ENCODE data around the gene WDR27.

The WDR27 gene

DNA sequence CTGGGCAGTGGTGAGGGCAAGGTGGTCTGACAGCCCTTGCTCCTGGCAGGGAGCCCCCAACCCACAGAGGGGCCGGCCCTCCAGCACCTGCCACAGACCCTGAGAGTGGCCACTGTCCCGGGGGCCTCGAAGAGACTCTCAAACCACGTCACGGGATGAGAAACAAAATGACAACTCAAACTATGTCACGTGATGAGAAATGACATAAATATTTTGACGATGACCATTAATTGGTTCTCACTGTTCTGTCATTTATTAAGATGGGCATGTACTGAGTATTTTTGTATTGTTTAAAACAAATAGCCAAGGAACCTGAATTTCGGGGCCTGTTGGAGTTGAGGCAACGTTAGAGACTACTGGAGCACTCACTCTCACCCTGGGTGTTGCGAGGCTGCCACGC is 135.5 kb downstream of the WDR27 start:
- H3K4me1 ChIP-seq (ENCODE audit: control insufficient read depth in 5 of 5, insufficient read depth in 5 of 5, low read length in 5 of 5) = no peaks in the 10 kb centered on the region
- peaks cover 0 to 6% (median 2%) of the 10 kb centered on the region in 5 donors for H3K36me3 ChIP-seq (ENCODE audit: control insufficient read depth in 5 of 5, insufficient read depth in 5 of 5, low read length in 5 of 5)
- H3K9me3 ChIP-seq (ENCODE audit: control insufficient read depth in 5 of 5, low read length in 5 of 5) = peaks cover 0 to 2% (median 0%) of the 10 kb centered on the region in 5 donors
- H3K4me3 ChIP-seq (ENCODE audit: low read depth in 1 of 5, low read length in 5 of 5) = no peak overlapping the region
- H3K9ac ChIP-seq (ENCODE audit: low read length in 5 of 5) = no peak overlapping the region
- no peak overlapping the region for H3K27ac ChIP-seq (ENCODE audit: low read depth, low read length)
- no peaks in the 10 kb centered on the region for H3K27me3 ChIP-seq (ENCODE audit: control insufficient read depth in 5 of 5, insufficient read depth in 4 of 5, low read length in 5 of 5)

DNA sequence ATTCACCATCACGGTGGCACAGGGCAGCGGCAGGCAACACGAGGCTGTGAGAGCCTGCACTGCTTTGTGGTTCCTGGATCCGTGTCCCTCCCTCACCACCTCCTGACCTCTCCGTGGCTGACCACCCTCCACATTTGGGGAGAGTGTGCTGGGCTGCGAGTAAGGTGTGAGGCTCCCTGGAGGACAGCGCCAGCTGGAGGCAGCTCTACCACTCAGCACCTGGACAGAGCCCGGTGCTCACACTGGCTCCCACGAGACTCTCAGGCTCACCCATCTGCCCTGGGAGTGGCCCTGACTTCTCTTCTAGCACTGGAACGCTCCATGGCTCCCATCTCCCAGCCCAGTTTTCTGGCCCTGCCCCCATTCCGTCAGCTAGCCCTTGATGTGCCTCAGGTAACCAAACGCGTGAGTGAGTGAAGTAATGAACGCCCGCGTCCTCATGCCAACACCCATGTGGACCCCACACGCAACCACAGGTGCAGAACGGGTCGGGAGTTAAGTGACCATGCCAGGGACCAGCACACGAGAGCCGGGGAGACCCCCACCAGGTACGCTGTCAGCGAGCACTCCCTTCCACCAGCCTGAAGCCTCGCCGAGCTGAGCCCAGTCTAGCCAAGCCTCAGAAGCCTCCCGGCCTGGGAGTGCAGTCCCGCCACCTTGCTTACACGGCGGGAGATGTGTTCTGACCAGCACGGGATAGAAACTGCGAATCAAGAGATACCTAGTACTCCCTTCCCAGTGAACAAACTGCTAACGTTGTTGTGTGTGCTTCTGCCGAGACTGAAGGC is 137.2 kb downstream of the WDR27 start:
- H3K9me3 ChIP-seq (ENCODE audit: control insufficient read depth in 5 of 5, low read length in 5 of 5) = peaks cover 0 to 2% (median 0%) of the 10 kb centered on the region in 5 donors
- no peak overlapping the region for H3K4me3 ChIP-seq (ENCODE audit: low read depth in 1 of 5, low read length in 5 of 5)
- H3K27ac ChIP-seq (ENCODE audit: low read depth, low read length) = no peak overlapping the region
- peaks cover 0 to 2% (median under 1%) of the 10 kb centered on the region in 5 donors for H3K36me3 ChIP-seq (ENCODE audit: control insufficient read depth in 5 of 5, insufficient read depth in 5 of 5, low read length in 5 of 5)
- H3K27me3 ChIP-seq (ENCODE audit: control insufficient read depth in 5 of 5, insufficient read depth in 4 of 5, low read length in 5 of 5) = no peaks in the 10 kb centered on the region
- no peak overlapping the region for H3K9ac ChIP-seq (ENCODE audit: low read length in 5 of 5)
- H3K4me1 ChIP-seq (ENCODE audit: control insufficient read depth in 5 of 5, insufficient read depth in 5 of 5, low read length in 5 of 5) = no peaks in the 10 kb centered on the region

DNA sequence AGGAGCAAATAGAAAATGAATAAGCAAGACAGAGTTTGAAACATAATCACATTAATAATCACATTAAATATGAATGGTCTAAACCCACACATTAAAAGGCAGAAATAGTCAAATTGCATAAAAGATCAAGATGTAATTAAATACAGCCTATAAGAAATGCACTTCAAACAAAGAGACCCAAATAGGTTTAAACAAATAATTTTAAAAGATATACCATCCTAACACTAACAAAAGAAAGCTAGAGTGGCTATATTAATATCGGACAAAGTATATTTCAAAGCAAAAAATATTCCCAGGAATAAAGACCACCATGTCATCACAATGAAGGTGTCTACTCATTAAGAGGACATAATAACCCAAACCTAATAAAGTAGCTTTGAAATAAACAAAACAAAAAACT is 140.2 kb downstream of the WDR27 start:
- Histone ChIP-seq H3K27me3 (ENCODE audit: control insufficient read depth in 5 of 5, insufficient read depth in 4 of 5, low read length in 5 of 5) (no peaks in the 10 kb centered on the region), H3K9ac (ENCODE audit: low read length in 5 of 5) (no peak overlapping the region), H3K9me3 (ENCODE audit: control insufficient read depth in 5 of 5, low read length in 5 of 5) (peaks cover 0 to 2% (median 0%) of the 10 kb centered on the region in 5 donors), H3K27ac (ENCODE audit: low read depth, low read length) (no peak overlapping the region), H3K36me3 (ENCODE audit: control insufficient read depth in 5 of 5, insufficient read depth in 5 of 5, low read length in 5 of 5) (peaks cover 0 to 7% (median 5%) of the 10 kb centered on the region in 5 donors), H3K4me1 (ENCODE audit: control insufficient read depth in 5 of 5, insufficient read depth in 5 of 5, low read length in 5 of 5) (no peaks in the 10 kb centered on the region), H3K4me3 (ENCODE audit: low read depth in 1 of 5, low read length in 5 of 5) (no peak overlapping the region)

DNA sequence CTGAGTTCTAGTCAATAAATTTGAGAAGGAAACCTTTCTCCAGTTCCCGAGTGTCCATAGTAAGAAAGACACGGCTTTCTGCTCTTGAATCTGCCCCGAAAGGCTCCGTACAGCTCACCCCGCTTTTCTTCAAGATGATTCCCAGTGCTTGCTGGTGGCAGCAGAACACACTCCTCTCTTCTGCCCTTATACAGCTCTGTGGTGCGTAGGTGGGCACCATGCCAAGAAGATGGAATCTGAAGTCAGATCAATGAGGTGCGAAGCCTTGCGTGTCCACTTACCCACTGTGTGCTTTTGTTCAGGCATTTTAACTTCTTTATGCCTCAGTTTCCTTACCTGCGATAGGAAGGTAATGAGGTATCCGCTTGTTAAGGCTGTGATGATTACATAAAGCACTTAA is 142.2 kb downstream of the WDR27 start:
- Histone ChIP-seq H3K4me3 (ENCODE audit: low read depth in 1 of 5, low read length in 5 of 5) (no peak overlapping the region), H3K27me3 (ENCODE audit: control insufficient read depth in 5 of 5, insufficient read depth in 4 of 5, low read length in 5 of 5) (no peaks in the 10 kb centered on the region), H3K4me1 (ENCODE audit: control insufficient read depth in 5 of 5, insufficient read depth in 5 of 5, low read length in 5 of 5) (no peaks in the 10 kb centered on the region), H3K27ac (ENCODE audit: low read depth, low read length) (no peak overlapping the region), H3K9ac (ENCODE audit: low read length in 5 of 5) (no peak overlapping the region), H3K9me3 (ENCODE audit: control insufficient read depth in 5 of 5, low read length in 5 of 5) (peaks cover 0 to 2% (median 0%) of the 10 kb centered on the region in 5 donors), H3K36me3 (ENCODE audit: control insufficient read depth in 5 of 5, insufficient read depth in 5 of 5, low read length in 5 of 5) (peaks cover 0 to 9% (median 7%) of the 10 kb centered on the region in 5 donors)

DNA sequence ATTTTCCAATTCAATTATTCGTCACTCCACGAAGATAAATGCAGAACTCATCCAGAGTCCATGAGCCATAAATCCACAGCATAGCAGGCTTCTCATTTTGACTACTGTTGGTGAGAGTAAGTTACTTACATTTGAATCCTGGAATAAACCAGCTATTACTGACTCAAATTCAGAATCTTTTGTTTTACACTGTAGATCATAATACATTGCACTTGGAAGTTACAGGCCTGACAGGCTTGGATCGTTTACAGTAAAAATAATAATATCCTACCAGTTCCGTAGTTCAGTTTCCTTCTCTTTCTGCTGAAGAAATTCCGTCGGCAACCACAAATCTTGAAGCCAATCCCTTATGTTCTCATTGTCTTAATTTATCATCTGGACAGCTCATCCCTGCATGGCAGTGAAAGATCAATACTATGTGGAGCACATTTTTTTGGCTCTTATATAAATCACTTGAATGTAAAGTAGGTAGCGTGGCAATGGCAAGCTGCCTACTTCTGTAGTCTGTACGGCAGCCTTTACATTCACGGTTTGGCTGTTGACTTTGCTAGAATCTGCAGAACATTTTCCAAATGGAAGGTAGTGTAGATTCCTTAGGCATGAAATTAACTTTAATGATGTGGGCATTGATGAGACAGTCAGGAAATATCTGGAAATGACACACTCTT is 142.9 kb downstream of the WDR27 start:
- H3K9ac ChIP-seq (ENCODE audit: low read length in 5 of 5) = no peak overlapping the region
- H3K4me3 ChIP-seq (ENCODE audit: low read depth in 1 of 5, low read length in 5 of 5) = no peak overlapping the region

DNA sequence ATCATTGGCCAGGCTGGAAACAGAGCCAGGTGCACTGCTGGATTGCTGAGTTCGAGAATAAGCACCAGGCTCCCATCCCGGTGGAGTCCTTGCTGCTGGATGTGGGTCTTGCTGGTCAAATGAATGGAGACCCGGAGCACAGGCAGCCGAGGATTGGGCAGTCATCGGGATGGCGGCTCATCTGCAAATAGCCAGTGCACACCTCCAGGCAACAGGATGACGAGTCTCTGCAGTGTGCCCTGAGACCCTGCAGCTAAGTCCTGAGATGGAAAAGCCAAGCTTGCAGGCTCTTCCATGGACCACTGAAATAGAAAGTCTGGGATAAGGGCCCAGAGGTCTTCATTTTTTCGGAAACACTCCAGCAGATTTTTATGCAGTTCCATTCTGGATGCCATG is 143.5 kb downstream of the WDR27 start:
- H3K36me3 ChIP-seq (ENCODE audit: control insufficient read depth in 5 of 5, insufficient read depth in 5 of 5, low read length in 5 of 5) = peaks cover 0 to 9% (median 7%) of the 10 kb centered on the region in 5 donors
- H3K9ac ChIP-seq (ENCODE audit: low read length in 5 of 5) = no peak overlapping the region
- H3K4me1 ChIP-seq (ENCODE audit: control insufficient read depth in 5 of 5, insufficient read depth in 5 of 5, low read length in 5 of 5) = no peaks in the 10 kb centered on the region
- H3K4me3 ChIP-seq (ENCODE audit: low read depth in 1 of 5, low read length in 5 of 5) = no peak overlapping the region
- H3K27me3 ChIP-seq (ENCODE audit: control insufficient read depth in 5 of 5, insufficient read depth in 4 of 5, low read length in 5 of 5) = no peaks in the 10 kb centered on the region
- peaks cover 0 to 2% (median 0%) of the 10 kb centered on the region in 5 donors for H3K9me3 ChIP-seq (ENCODE audit: control insufficient read depth in 5 of 5, low read length in 5 of 5)
- H3K27ac ChIP-seq (ENCODE audit: low read depth, low read length) = no peak overlapping the region

More for the DNA sequence above, 142.9 kb downstream of the WDR27 start:
- Histone ChIP-seq H3K27me3 (ENCODE audit: control insufficient read depth in 5 of 5, insufficient read depth in 4 of 5, low read length in 5 of 5) (no peaks in the 10 kb centered on the region), H3K36me3 (ENCODE audit: control insufficient read depth in 5 of 5, insufficient read depth in 5 of 5, low read length in 5 of 5) (peaks cover 0 to 9% (median 7%) of the 10 kb centered on the region in 5 donors), H3K27ac (ENCODE audit: low read depth, low read length) (no peak overlapping the region), H3K9me3 (ENCODE audit: control insufficient read depth in 5 of 5, low read length in 5 of 5) (peaks cover 0 to 2% (median 0%) of the 10 kb centered on the region in 5 donors), H3K4me1 (ENCODE audit: control insufficient read depth in 5 of 5, insufficient read depth in 5 of 5, low read length in 5 of 5) (no peaks in the 10 kb centered on the region)

DNA sequence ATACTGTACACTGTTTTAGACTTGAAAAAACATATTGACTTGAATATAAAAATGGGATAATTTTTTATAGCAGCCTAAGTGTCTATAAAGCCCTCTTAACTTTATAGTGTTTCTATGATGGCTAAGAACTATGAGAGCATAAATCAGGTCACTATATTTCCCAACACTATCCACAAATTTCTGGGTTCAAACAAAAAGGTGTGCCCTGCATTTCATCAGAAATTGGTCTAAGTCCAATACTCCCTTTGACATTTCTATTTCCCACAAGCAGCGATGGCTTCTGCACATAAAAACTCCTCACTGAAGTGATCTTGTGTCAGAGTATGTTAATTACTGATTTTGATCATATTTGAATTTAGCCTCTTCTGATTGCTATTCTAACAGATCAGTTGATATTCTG is 143.9 kb downstream of the WDR27 start:
- H3K36me3 ChIP-seq (ENCODE audit: control insufficient read depth in 5 of 5, insufficient read depth in 5 of 5, low read length in 5 of 5) = peaks cover 0 to 9% (median 7%) of the 10 kb centered on the region in 5 donors
- H3K9ac ChIP-seq (ENCODE audit: low read length in 5 of 5) = no peak overlapping the region
- no peaks in the 10 kb centered on the region for H3K27me3 ChIP-seq (ENCODE audit: control insufficient read depth in 5 of 5, insufficient read depth in 4 of 5, low read length in 5 of 5)
- no peak overlapping the region for H3K4me3 ChIP-seq (ENCODE audit: low read depth in 1 of 5, low read length in 5 of 5)
- peaks cover 0 to 2% (median 0%) of the 10 kb centered on the region in 5 donors for H3K9me3 ChIP-seq (ENCODE audit: control insufficient read depth in 5 of 5, low read length in 5 of 5)
- no peak overlapping the region for H3K27ac ChIP-seq (ENCODE audit: low read depth, low read length)
- no peaks in the 10 kb centered on the region for H3K4me1 ChIP-seq (ENCODE audit: control insufficient read depth in 5 of 5, insufficient read depth in 5 of 5, low read length in 5 of 5)

DNA sequence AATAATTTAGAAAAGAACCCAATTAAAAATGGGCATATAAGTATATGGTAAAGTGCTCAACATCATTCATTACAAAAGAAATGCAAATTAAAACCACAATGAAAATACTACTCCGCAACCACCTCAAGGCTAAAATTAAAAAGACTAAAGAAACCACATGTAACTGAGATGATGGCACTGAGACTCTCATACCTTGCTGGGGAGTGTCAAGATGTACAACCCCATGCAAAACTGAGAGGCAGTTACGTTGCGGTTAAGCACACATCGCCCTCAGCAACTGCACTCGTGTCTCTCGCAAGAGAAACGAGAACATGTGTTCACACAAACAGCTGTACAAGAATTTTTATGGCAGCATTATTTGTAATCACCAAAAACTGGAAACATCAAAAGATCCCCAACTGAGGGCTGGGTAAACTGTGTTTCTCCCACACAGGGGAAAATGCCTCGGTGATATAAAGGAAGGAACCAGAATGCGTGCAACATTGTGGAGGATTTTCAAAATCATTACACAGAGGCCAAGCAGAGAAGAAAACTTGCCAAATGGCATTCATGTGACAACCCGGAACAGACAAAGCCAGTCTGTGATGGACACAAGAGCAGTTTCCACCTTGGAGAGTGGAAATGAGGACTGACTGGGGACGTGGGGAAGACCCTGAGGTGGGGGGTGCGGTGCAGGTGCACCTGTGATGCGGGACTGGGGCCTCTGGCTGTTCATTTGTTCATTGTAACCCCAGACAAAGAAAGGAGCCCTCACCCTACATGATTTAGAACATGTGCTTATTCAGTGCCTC is 144.9 kb downstream of the WDR27 start:
- H3K36me3 ChIP-seq (ENCODE audit: control insufficient read depth in 5 of 5, insufficient read depth in 5 of 5, low read length in 5 of 5) = peaks cover 0 to 9% (median 7%) of the 10 kb centered on the region in 5 donors
- no peak overlapping the region for H3K27ac ChIP-seq (ENCODE audit: low read depth, low read length)
- H3K27me3 ChIP-seq (ENCODE audit: control insufficient read depth in 5 of 5, insufficient read depth in 4 of 5, low read length in 5 of 5) = no peaks in the 10 kb centered on the region
- H3K9me3 ChIP-seq (ENCODE audit: control insufficient read depth in 5 of 5, low read length in 5 of 5) = peaks cover 0 to 2% (median 0%) of the 10 kb centered on the region in 5 donors
- no peak overlapping the region for H3K9ac ChIP-seq (ENCODE audit: low read length in 5 of 5)
- H3K4me3 ChIP-seq (ENCODE audit: low read depth in 1 of 5, low read length in 5 of 5) = no peak overlapping the region
- no peaks in the 10 kb centered on the region for H3K4me1 ChIP-seq (ENCODE audit: control insufficient read depth in 5 of 5, insufficient read depth in 5 of 5, low read length in 5 of 5)

DNA sequence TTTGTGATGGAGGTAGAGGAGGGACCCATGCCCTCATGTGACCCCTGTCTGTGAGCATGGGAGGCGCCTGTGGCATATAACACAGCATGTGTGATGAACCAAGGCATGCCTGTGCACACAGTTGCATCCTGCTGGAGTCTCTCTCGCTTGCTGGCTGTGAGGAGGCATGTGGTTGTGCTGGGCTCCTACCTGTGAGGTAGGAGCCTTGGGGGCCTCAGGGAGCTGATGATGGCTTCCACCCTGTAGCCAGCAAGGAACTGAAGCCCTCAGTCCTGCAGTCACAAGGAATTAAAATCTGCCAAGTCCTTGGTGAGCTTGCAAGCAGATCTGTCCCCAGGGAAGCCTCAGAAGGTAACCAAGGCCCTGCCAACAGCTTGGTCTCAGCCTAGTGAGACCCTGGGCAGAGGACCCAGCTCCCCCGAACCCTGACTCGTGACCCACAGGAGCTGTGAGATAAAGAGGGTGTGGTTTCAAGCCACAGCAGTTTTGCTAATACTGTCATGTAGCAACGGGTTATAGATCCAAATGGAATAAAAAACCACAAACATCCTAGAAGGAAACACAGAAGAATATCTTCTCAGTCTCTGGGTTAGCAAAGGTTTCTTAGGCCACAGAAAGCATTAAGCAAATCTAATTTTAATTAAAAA is 145.7 kb downstream of the WDR27 start:
- H3K4me3 ChIP-seq (ENCODE audit: low read depth in 1 of 5, low read length in 5 of 5) = no peak overlapping the region
- H3K9ac ChIP-seq (ENCODE audit: low read length in 5 of 5) = no peak overlapping the region
- H3K27ac ChIP-seq (ENCODE audit: low read depth, low read length) = no peak overlapping the region
- no peaks in the 10 kb centered on the region for H3K27me3 ChIP-seq (ENCODE audit: control insufficient read depth in 5 of 5, insufficient read depth in 4 of 5, low read length in 5 of 5)
- peaks cover 0 to 9% (median 5%) of the 10 kb centered on the region in 5 donors for H3K36me3 ChIP-seq (ENCODE audit: control insufficient read depth in 5 of 5, insufficient read depth in 5 of 5, low read length in 5 of 5)
- no peaks in the 10 kb centered on the region for H3K4me1 ChIP-seq (ENCODE audit: control insufficient read depth in 5 of 5, insufficient read depth in 5 of 5, low read length in 5 of 5)
- H3K9me3 ChIP-seq (ENCODE audit: control insufficient read depth in 5 of 5, low read length in 5 of 5) = no peaks in the 10 kb centered on the region

Measured in subcutaneous abdominal adipose tissue (tissue), 5 donors.